Adrenal gland (tissue), 12 donors: ENCODE measurements around the gene BEND3. TPM values are rescaled to one million over a fixed set of nuclear protein-coding genes. Genes with fewer than 3 reads are reported as not detected.

Experiments used
- DNase-seq, 7 donors: peaks; one replicate each; pipeline ENCODE4 v3.0.0-alpha.2; 2019 to 2020
- H3K27ac ChIP-seq, 5 donors: fragments of 200-600 bp; sonication (generic) in 4 of 5; 1 replicate in 3 of 5; 2 replicates in 2 of 5; pipeline versions ENCODE4 v1.5.1 to v1.8.0; 2016 to 2020; ENCODE audit warnings: mild to moderate bottlenecking in 1 of 5
- H3K27me3 ChIP-seq: fragments of 200-600 bp; 2 replicates; pipeline ENCODE4 v1.8.0; 2021
- H3K36me3 ChIP-seq, 2 donors: fragments of 200-600 bp; replicated peaks in 1 of 2; 1 replicate in 1 of 2; 2 replicates in 1 of 2; pipeline versions ENCODE4 v1.5.1 to v1.8.0; 2018 to 2022
- H3K4me1 ChIP-seq, 2 donors: fragments of 200-600 bp; replicated peaks in 1 of 2; 1 replicate in 1 of 2; 2 replicates in 1 of 2; pipeline versions ENCODE4 v1.5.1 to v1.8.0; 2018 to 2021
- H3K4me3 ChIP-seq, 4 donors: fragments of 200-600 bp; sonication (generic) in 3 of 4; one replicate each; pipeline ENCODE4 v1.5.1; 2016 to 2018
- H3K9me3 ChIP-seq, 3 donors: fragments of 200-600 bp; sonication (generic) in 1 of 3; replicated peaks in 1 of 3; 1 replicate in 2 of 3; 2 replicates in 1 of 3; pipeline versions ENCODE4 v1.5.1 to v1.8.0; 2016 to 2021
- CTCF ChIP-seq, 6 experiments: fragments of 450-650 bp in 4 of 6; fragments of 200-600 bp in 2 of 6; sonication (generic) in 1 of 6; IDR thresholded peaks; 1 replicate in 5 of 6; 2 replicates in 1 of 6; pipeline versions ENCODE4 v1.5.1 to v1.8.0; 2016 to 2021; ENCODE audit warnings: antibody characterized with exemption in 6 of 6, mild to moderate bottlenecking in 2 of 6, moderate library complexity in 1 of 6
- POLR2A ChIP-seq, 2 donors: fragments of 450-650 bp; IDR thresholded peaks; one replicate each; pipeline ENCODE4 v1.6.1; 2017; ENCODE audit warnings: antibody characterized with exemption in 2 of 2, mild to moderate bottlenecking in 2 of 2, moderate library complexity in 1 of 2
- WGBS, 4 donors: extraction: QIAGEN DNeasy Blood & Tissue Kit in 2 of 4; methylation state at CpG; one replicate each; pipeline versions ENCODE4 v1.1.5 to v1.1.7; 2013 to 2017; 5-methylcytosine and 5-hydroxymethylcytosine counted together
- intact Hi-C, 2 donors: fragments of 100-400 bp; cut with DNase I; formaldehyde crosslinking; loops; one replicate each; pipeline versions ENCODE4 v1.14.1 to v1.15.0; 2022 to 2023
- polyA plus RNA-seq, 3 donors: library from polyadenylated mRNA; stranded (reverse); fragments of 200-250 nt in 2 of 3; fragments of 350-450 nt in 1 of 3; fragmentation: Illumina TruSeq in 1 of 3; extraction: RNeasy Lipid Tissue Mini Kit (QIAGEN cat#74804) in 1 of 3; gene quantifications; one replicate each; pipeline ENCODE4 v1.2.3, GENCODE V29; 2013 to 2014
- total RNA-seq, 9 donors: library from RNA; depleted of rRNA in 4 of 9; stranded (reverse); fragments of >200 nt in 4 of 9; fragments of 120-200 nt in 1 of 9; fragmentation: NEBNext Ultra II Directional in 1 of 9; extraction: Animal tissue kit (Norgen Biotek cat#: 25700) in 1 of 9; gene quantifications; one replicate each; pipeline versions ENCODE4 v1.1.0 to v1.2.4, GENCODE V29; 2013 to 2023
- donor health status: healthy with polysubstance abuse.
- donor health status: Bipolar disorder and iron deficiency.
- donor health status: DM: yes; HTN: yes; CAD: no.
- donor health status: DM: no; HTN: no; CAD: no.
- donor health status: DM: no; HTN: no; CAD: no.
- donor health status: DM: yes; HTN: yes; CAD: no.

Gene BEND3
- total and polyA plus RNA-seq, 12 donors, result 0.64 to 3.5 (median 1.9) TPM

- peaks cover 0 to 6% of the 10 kb centered on the region in 2 donors for H3K4me1 ChIP-seq
- WGBS, 4 donors, result 92 to 93% (median 93%) methylated on average over 11 to 12 of the region's 12 CpGs
- no peak for TF ChIP-seq POLR2A (IDR thresholded peaks at IDR 0.05)
- TF ChIP-seq CTCF (IDR thresholded peaks at IDR 0.05), result no peak
- DNase-seq, result no peak
- H3K36me3 ChIP-seq, result no peaks in the 10 kb centered on the region
- no peak overlapping the region for H3K27ac ChIP-seq
- intact Hi-C loops, result no loop called here
- no peaks in the 10 kb centered on the region for H3K27me3 ChIP-seq
- H3K9me3 ChIP-seq, result no peaks in the 10 kb centered on the region
- H3K4me3 ChIP-seq, result no peak overlapping the region
These were observed 44.6 kb downstream of the BEND3 start for GRCh38 chr6:107070686-107071085.

GRCh38 chr6:107069631-107070548 is 45.4 kb downstream of the BEND3 start:
- no peak for DNase-seq
- H3K36me3 ChIP-seq, result no peaks in the 10 kb centered on the region
- 92 to 99% (median 96%) methylated on average over 23 to 53 of the region's 53 CpGs for WGBS, 4 donors
- no peaks in the 10 kb centered on the region for H3K27me3 ChIP-seq
- H3K4me1 ChIP-seq, result peaks cover 1 to 9% of the 10 kb centered on the region in 2 donors
- no peaks in the 10 kb centered on the region for H3K9me3 ChIP-seq
- H3K27ac ChIP-seq, result no peak overlapping the region
- no peak overlapping the region for H3K4me3 ChIP-seq
- intact Hi-C loops, result no loop called here
- no peak for TF ChIP-seq CTCF (IDR thresholded peaks at IDR 0.05)
- TF ChIP-seq POLR2A (IDR thresholded peaks at IDR 0.05), result no peak

GRCh38 chr6:107068691-107069630 is 46.4 kb downstream of the BEND3 start:
- Histone ChIP-seq H3K36me3 (no peaks in the 10 kb centered on the region), H3K27me3 (no peaks in the 10 kb centered on the region), H3K4me3 (no peak overlapping the region), H3K4me1 (peaks cover 8 to 14% of the 10 kb centered on the region in 2 donors), H3K9me3 (no peaks in the 10 kb centered on the region), H3K27ac (no peak overlapping the region)
- intact Hi-C loops, result no loop called here
- 94 to 97% (median 97%) methylated on average over 39 to 69 of the region's 69 CpGs for WGBS, 4 donors
- no peak for DNase-seq
- TF ChIP-seq CTCF (IDR thresholded peaks at IDR 0.05), result no peak
- TF ChIP-seq POLR2A (IDR thresholded peaks at IDR 0.05), result no peak
